Aorta (tissue), 5 donors: ENCODE measurements around the gene CTTNBP2NL. TPM values are rescaled to one million over a fixed set of nuclear protein-coding genes. Genes with fewer than 3 reads are reported as not detected.
"Not testable (repeated sequence)": the region's sequence is repeated elsewhere in the genome, so short reads cannot be mapped to it uniquely, and the experiment has no call there.

Experiments
- ATAC-seq: fragments of 200-7000 bp; cut with Tn5 transposase; one replicate; pipeline ENCODE4 v1.9.1; 2022; ENCODE audit warnings: moderate library complexity; ENCODE audit not compliant: low FRiP score
- DNase-seq, 2 donors: peaks; one replicate each; pipeline ENCODE4 v3.0.0-alpha.2; 2020
- H3K27ac ChIP-seq, 2 donors: one replicate each; pipeline ENCODE4 v1.5.1; 2013; ENCODE audit warnings: low read length in 2 of 2, mild to moderate bottlenecking in 2 of 2, moderate library complexity in 2 of 2, control low read depth in 1 of 2, inconsistent platforms in 1 of 2, low read depth in 1 of 2
- H3K27me3 ChIP-seq, 2 donors: one replicate each; pipeline ENCODE4 v1.6.1; 2013; ENCODE audit warnings: control low read depth in 1 of 2, low read length in 1 of 2, mild to moderate bottlenecking in 1 of 2, moderate library complexity in 1 of 2; ENCODE audit not compliant: insufficient read depth in 2 of 2, control insufficient read depth in 1 of 2
- H3K36me3 ChIP-seq, 2 donors: one replicate each; pipeline ENCODE4 v1.6.1; 2013; ENCODE audit warnings: control low read depth in 1 of 2, low read length in 1 of 2, mild to moderate bottlenecking in 1 of 2; ENCODE audit not compliant: insufficient read depth in 2 of 2, control insufficient read depth in 1 of 2
- H3K4me1 ChIP-seq, 2 donors: one replicate each; pipeline ENCODE4 v1.6.1; 2013; ENCODE audit warnings: low read length in 2 of 2, control low read depth in 1 of 2, mild to moderate bottlenecking in 1 of 2, moderate library complexity in 1 of 2; ENCODE audit not compliant: insufficient read depth in 2 of 2, control insufficient read depth in 1 of 2
- H3K4me3 ChIP-seq, 2 donors: one replicate each; pipeline ENCODE4 v1.5.1; 2013; ENCODE audit warnings: low read length in 2 of 2, control low read depth in 1 of 2, mild to moderate bottlenecking in 1 of 2
- H3K9me3 ChIP-seq: one replicate; pipeline ENCODE4 v1.6.1; 2013; ENCODE audit warnings: mild to moderate bottlenecking, low read length; ENCODE audit not compliant: control insufficient read depth
- WGBS, 2 donors: extraction: QIAGEN DNeasy Blood & Tissue Kit; methylation state at CpG; one replicate each; pipeline ENCODE4 v1.1.7; 2013; 5-methylcytosine and 5-hydroxymethylcytosine counted together
- intact Hi-C, 2 donors: fragments of 100-400 bp; cut with DNase I; formaldehyde crosslinking; loops; one replicate each; pipeline versions ENCODE4 v1.14.2 to v1.15.0; 2022
- polyA plus RNA-seq, 2 donors: library from polyadenylated mRNA; stranded (reverse); fragments of 200-250 nt; gene quantifications; one replicate each; pipeline ENCODE4 v1.2.3, GENCODE V29; 2013
- total RNA-seq, 2 donors: library from RNA; stranded (reverse); fragmentation: NEBNext Ultra II Directional; extraction: Animal tissue kit (Norgen Biotek cat#: 25700); gene quantifications; one replicate each; pipeline ENCODE4 v1.2.1, GENCODE V29; 2021
- donor health status: healthy with polysubstance abuse.
- donor health status: Bipolar disorder and iron deficiency.
- donor health status: DM: no; HTN: no; CAD: no.
- donor health status: DM: no; HTN: no; CAD: no.
- donor health status: DM: yes; HTN: yes; CAD: no.

Gene CTTNBP2NL
- total and polyA plus RNA-seq, 4 donors, result 7.9 to 65.8 (median 34.4) TPM

- no peaks in the 10 kb centered on the region for H3K27me3 ChIP-seq
- H3K4me1 ChIP-seq, result no peaks in the 10 kb centered on the region
- no peak overlapping the region for H3K4me3 ChIP-seq
- intact Hi-C loops, result no loop called here
- 80 to 83% methylated on average over 3 of the region's 3 CpGs for WGBS, 2 donors
- H3K27ac ChIP-seq, result no peak overlapping the region
- DNase-seq, result no peak
- H3K9me3 ChIP-seq, result no peaks in the 10 kb centered on the region
- H3K36me3 ChIP-seq, result no peaks in the 10 kb centered on the region
- ATAC-seq, result no peak
Observed at GRCh38 chr1:112470966-112471365, 75.0 kb downstream of the CTTNBP2NL start.

DNA sequence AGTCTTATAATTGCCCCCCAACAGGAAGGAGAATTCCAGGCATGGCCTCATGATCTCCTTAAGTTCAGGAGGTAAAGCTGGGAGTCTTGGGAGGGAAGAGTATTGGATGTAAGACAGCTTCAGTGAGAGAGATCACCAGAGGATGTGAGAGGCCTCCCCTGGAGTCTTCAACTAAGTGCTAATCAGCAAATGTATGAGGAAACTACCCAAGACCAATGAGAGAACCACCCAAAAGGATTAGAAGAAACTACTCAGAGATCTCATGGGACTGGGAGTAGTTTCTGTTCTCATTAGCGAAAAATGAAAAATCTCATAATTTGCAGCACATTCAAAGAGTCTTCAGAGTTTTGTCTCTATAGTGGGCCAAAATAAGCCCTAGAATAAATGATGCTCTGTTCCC lies 76.1 kb downstream of the CTTNBP2NL start:
- no peak for ATAC-seq
- 93 to 97% methylated on average over 1 of the region's 1 CpG for WGBS, 2 donors

GRCh38 chr1:112477550-112477949 lies 81.5 kb downstream of the CTTNBP2NL start:
- intact Hi-C loops, result no loop called here
- Histone ChIP-seq H3K27ac (no peak overlapping the region), H3K36me3 (peaks cover 0 to 2% of the 10 kb centered on the region in 2 donors), H3K4me3 (no peak overlapping the region), H3K9me3 (peaks cover 7% of the 10 kb centered on the region), H3K27me3 (no peaks in the 10 kb centered on the region), H3K4me1 (no peaks in the 10 kb centered on the region)
- ATAC-seq, result no peak
- no peak for DNase-seq

More for the DNA sequence above, 76.1 kb downstream of the CTTNBP2NL start:
- Histone ChIP-seq H3K4me3 (no peak overlapping the region), H3K36me3 (peaks cover 0 to 2% of the 10 kb centered on the region in 2 donors), H3K27me3 (no peaks in the 10 kb centered on the region), H3K4me1 (no peaks in the 10 kb centered on the region), H3K27ac (no peak overlapping the region), H3K9me3 (peaks cover 5% of the 10 kb centered on the region)
- DNase-seq, result no peak
- intact Hi-C loops, result no loop called here

DNA sequence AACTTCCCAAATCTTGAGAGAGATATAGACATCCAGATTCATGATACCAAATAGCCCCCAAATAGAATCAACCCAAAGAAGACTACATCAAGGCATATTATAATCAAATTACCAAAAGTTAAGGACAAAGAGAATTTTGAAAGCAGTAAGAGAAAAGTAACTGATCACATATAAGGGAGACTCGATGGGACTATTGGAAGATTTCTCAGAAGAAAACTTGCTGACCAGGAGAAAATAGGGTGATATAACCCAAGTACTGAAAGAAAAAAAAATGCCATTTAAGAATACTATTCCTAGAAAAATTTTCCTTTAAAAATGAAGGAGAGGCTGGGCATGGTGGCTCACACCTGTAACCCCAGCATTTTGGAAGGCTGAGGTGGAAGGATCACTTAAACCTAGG lies 82.3 kb downstream of the CTTNBP2NL start:
- WGBS, 2 donors, result 93 to 95% methylated on average over 1 of the region's 1 CpG
- H3K36me3 ChIP-seq, result peaks cover 0 to 2% of the 10 kb centered on the region in 2 donors
- no peak overlapping the region for H3K4me3 ChIP-seq
- ATAC-seq, result no peak
- intact Hi-C loops, result no loop called here
- DNase-seq, result no peak
- no peaks in the 10 kb centered on the region for H3K27me3 ChIP-seq
- H3K27ac ChIP-seq, result no peak overlapping the region
- peaks cover 7% of the 10 kb centered on the region for H3K9me3 ChIP-seq
- H3K4me1 ChIP-seq, result no peaks in the 10 kb centered on the region

GRCh38 chr1:112486063-112486462 lies 90.0 kb downstream of the CTTNBP2NL start:
- 93 to 94% methylated on average over 1 of the region's 1 CpG for WGBS, 2 donors
- DNase-seq, intact Hi-C loops, H3K36me3 ChIP-seq, H3K4me3 ChIP-seq, H3K9me3 ChIP-seq, H3K27me3 ChIP-seq, H3K4me1 ChIP-seq, H3K27ac ChIP-seq, ATAC-seq: not testable (repeated sequence)

DNA sequence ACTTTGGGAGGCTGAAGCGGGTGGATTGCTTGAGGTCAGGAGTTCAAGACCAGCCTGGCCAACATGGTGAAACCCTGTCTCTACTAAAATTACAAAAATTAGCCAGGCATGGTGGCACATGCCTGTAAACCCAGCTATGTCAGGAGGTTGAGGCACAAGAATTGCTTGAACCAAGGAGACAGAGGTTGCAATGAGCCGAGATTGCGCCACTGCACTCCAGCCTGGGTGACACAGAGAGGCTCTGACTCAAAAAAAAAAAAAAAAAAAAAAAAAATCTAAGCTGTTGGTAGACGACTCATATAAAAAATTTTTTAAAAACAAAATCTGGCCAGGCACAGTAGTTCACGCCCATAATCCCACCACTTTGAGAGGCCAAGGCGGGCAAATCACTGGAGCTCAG lies 91.7 kb downstream of the CTTNBP2NL start:
- ATAC-seq, H3K36me3 ChIP-seq, H3K27me3 ChIP-seq, intact Hi-C loops, H3K4me1 ChIP-seq, DNase-seq, H3K9me3 ChIP-seq, H3K27ac ChIP-seq, H3K4me3 ChIP-seq: not testable (repeated sequence)
- WGBS, 2 donors, result 80 to 93% methylated on average over 6 of the region's 6 CpGs

GRCh38 chr1:112488141-112488540 lies 92.1 kb downstream of the CTTNBP2NL start:
- H3K27ac ChIP-seq, result no peak overlapping the region
- H3K36me3 ChIP-seq, result no peaks in the 10 kb centered on the region
- no peak for DNase-seq
- no peak overlapping the region for H3K4me3 ChIP-seq
- intact Hi-C loops, result no loop called here
- no peaks in the 10 kb centered on the region for H3K4me1 ChIP-seq
- no peaks in the 10 kb centered on the region for H3K27me3 ChIP-seq
- no peak for ATAC-seq
- WGBS, 2 donors, result 94 to 95% methylated on average over 5 of the region's 5 CpGs
- no peaks in the 10 kb centered on the region for H3K9me3 ChIP-seq

DNA sequence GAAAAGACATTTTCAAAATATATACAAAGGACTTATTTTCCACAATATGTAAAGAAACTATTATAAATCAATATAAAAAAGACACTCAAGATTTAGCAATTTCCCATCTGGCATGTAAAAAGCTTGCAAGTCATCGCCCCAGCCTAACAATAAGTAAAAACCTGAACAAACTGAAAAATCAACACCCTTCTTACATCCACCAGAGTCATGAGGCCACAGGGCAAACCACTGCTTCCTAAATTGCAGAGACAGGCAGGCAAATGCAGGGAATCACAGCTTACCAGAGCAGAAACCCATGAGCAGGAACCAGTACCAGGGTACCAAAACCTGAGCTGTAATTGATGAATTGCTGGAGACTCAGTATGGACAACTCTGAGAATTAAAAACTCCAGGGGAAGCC lies 96.1 kb downstream of the CTTNBP2NL start:
- H3K4me1 ChIP-seq, result no peaks in the 10 kb centered on the region
- no peak overlapping the region for H3K4me3 ChIP-seq
- H3K27ac ChIP-seq, result no peak overlapping the region
- no peak for DNase-seq
- H3K27me3 ChIP-seq, result no peaks in the 10 kb centered on the region
- H3K36me3 ChIP-seq, result no peaks in the 10 kb centered on the region
- 90 to 95% methylated on average over 1 of the region's 1 CpG for WGBS, 2 donors
- H3K9me3 ChIP-seq, result no peaks in the 10 kb centered on the region
- no peak for ATAC-seq
- intact Hi-C loops, result no loop called here

GRCh38 chr1:112493351-112493750 lies 97.3 kb downstream of the CTTNBP2NL start:
- no peaks in the 10 kb centered on the region for H3K4me1 ChIP-seq
- no peak overlapping the region for H3K27ac ChIP-seq
- no peak for ATAC-seq
- intact Hi-C loops, result no loop called here
- DNase-seq, result no peak
- no peak overlapping the region for H3K4me3 ChIP-seq
- H3K36me3 ChIP-seq, result no peaks in the 10 kb centered on the region
- no peaks in the 10 kb centered on the region for H3K27me3 ChIP-seq
- no peaks in the 10 kb centered on the region for H3K9me3 ChIP-seq
- WGBS, 2 donors, result 81 to 84% methylated on average over 6 of the region's 6 CpGs
